ENCODE data around the gene SHH.

The SHH gene

DNA sequence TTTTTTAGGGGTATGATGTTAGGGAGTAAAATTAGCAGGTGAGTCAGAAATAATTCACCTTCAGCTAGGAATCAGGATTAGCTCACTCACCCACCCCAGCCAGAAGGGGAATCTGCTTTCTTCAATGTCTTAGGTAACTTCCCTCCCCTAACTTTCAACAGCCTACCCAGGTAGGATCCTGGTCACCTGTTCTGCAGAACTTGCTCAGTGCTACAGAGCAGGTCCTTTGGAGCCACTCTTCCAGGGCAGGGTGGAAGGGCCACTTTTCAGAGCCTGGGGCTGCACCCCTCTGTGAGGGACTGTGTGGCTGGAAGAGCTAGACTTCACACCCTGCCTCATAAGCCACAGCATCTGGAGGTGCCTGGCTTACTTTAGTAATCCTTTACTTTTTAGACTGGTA lies 58.1 kb downstream of the SHH start:
- Histone ChIP-seq H3K27ac (ENCODE audit: low read depth, low read length) (peak overlapping the region; percentile 91), H3F3A (ENCODE audit: control insufficient read depth, insufficient read depth) (peaks cover 34% of the 10 kb centered on the region), H3K79me2 (ENCODE audit: control insufficient read depth, low read length) (peaks cover 100% of the 10 kb centered on the region), H3K27me3 (ENCODE audit: control insufficient read depth, low read length) (no peaks in the 10 kb centered on the region), H4K20me1 (ENCODE audit: control insufficient read depth, insufficient read depth, low read depth, low read length) (peaks cover 6% of the 10 kb centered on the region; the same call in 1 of the 2 replicates), H3K4me3 (ENCODE audit: low read length) (peak overlapping the region; percentile 73), H3K36me3 (ENCODE audit: control insufficient read depth, low read length) (peaks cover 75% of the 10 kb centered on the region), H3K4me1 (ENCODE audit: control insufficient read depth, low read length) (peaks cover 78% of the 10 kb centered on the region), H3K9me3 (ENCODE audit: control insufficient read depth, insufficient read depth, low read length) (no peaks in the 10 kb centered on the region), H3K9me2 (replicated peaks; ENCODE audit: control insufficient read depth, low read length) (no peaks in the 10 kb centered on the region), H3K4me2 (ENCODE audit: low read length) (peak overlapping the region; percentile 95)
- no peak for TF ChIP-seq EZH2phosphoT487 (IDR thresholded peaks at IDR 0.05; ENCODE audit: borderline replicate concordance, low read length)
- TF ChIP-seq, protein P1, sequence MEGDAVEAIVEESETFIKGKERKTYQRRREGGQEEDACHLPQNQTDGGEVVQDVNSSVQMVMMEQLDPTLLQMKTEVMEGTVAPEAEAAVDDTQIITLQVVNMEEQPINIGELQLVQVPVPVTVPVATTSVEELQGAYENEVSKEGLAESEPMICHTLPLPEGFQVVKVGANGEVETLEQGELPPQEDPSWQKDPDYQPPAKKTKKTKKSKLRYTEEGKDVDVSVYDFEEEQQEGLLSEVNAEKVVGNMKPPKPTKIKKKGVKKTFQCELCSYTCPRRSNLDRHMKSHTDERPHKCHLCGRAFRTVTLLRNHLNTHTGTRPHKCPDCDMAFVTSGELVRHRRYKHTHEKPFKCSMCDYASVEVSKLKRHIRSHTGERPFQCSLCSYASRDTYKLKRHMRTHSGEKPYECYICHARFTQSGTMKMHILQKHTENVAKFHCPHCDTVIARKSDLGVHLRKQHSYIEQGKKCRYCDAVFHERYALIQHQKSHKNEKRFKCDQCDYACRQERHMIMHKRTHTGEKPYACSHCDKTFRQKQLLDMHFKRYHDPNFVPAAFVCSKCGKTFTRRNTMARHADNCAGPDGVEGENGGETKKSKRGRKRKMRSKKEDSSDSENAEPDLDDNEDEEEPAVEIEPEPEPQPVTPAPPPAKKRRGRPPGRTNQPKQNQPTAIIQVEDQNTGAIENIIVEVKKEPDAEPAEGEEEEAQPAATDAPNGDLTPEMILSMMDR (IDR thresholded peaks at IDR 0.05; ENCODE audit: low read depth, low read length, poor library complexity, severe bottlenecking) = no peak

DNA sequence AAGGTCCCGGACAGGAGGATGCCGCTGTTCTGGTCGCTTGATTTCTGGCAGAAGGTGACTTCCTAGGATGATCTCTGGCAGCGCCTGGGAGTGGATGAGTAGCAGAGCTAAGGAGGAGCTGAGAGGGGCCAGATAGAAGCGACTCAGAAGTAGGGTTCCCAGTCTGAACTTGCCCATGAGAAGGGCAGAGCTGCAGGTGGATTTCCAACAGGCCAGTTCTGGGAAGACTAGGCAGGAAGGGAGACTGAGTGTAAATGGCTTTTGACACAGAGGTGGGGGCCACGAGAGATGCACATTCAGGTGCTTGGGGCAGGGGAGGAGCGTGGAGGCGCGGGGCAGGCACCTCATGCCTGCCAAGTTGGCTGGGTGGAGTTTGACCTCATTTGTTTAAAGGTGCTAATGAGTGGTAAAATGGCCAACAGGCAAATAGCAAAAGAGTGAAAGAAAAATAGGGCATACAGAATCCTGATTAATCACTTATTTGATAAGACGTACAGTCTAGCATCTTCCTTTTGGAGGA lies 58.8 kb downstream of the SHH start:
- Histone ChIP-seq H3K4me2 (ENCODE audit: low read length) (peak overlapping the region; percentile 95), H3K9me2 (replicated peaks; ENCODE audit: control insufficient read depth, low read length) (no peaks in the 10 kb centered on the region), H3K9me3 (ENCODE audit: control insufficient read depth, insufficient read depth, low read length) (no peaks in the 10 kb centered on the region), H3F3A (ENCODE audit: control insufficient read depth, insufficient read depth) (peaks cover 34% of the 10 kb centered on the region), H3K27ac (ENCODE audit: low read depth, low read length) (peak overlapping the region; percentile 91), H3K4me1 (ENCODE audit: control insufficient read depth, low read length) (peaks cover 85% of the 10 kb centered on the region), H4K20me1 (ENCODE audit: control insufficient read depth, insufficient read depth, low read depth, low read length) (peaks cover 6% of the 10 kb centered on the region; the same call in 1 of the 2 replicates), H3K79me2 (ENCODE audit: control insufficient read depth, low read length) (peaks cover 100% of the 10 kb centered on the region), H3K27me3 (ENCODE audit: control insufficient read depth, low read length) (no peaks in the 10 kb centered on the region), H3K4me3 (ENCODE audit: low read length) (peak overlapping the region; percentile 73), H3K36me3 (ENCODE audit: control insufficient read depth, low read length) (peaks cover 76% of the 10 kb centered on the region)
- TF ChIP-seq, protein P1 (IDR thresholded peaks at IDR 0.05; ENCODE audit: low read depth, low read length, poor library complexity, severe bottlenecking) = no peak
- TF ChIP-seq EZH2phosphoT487 (IDR thresholded peaks at IDR 0.05; ENCODE audit: borderline replicate concordance, low read length) = no peak

DNA sequence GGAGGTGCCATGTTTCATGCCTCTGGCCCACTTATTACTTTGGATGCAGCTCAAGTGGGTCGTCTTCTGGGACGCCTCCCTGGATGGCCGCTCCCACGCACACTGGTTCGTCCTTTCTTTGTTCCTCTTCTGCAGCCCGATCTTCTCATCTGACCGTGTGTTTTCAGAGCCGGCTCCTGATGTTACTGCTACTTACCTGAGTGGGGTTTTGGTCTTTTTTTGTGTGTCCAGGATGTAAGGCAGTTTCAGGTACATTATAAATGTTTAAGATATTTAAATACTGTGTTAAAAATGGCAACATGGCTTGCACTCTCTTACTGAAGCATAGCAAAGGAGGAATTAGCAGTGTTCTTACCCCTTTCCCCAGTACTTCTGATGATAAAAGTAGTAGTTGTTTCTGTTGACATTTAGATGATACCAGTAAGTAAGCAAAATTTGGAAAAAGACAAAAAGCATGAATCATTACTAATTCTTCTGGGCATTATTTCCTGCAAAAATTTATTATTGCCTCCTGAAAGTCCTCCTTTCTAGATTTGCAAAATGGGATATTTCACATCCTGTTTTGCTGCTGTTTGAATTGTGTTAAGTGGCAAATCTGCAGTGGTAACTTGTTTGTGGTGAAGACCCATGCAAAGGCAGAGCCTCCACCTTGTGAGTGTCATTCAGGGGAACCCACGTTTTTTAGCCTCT lies 59.4 kb downstream of the SHH start:
- H3K36me3 ChIP-seq (ENCODE audit: control insufficient read depth, low read length) = peaks cover 76% of the 10 kb centered on the region
- H3K4me2 ChIP-seq (ENCODE audit: low read length) = peak overlapping the region; percentile 95
- H4K20me1 ChIP-seq (ENCODE audit: control insufficient read depth, insufficient read depth, low read depth, low read length) = peaks cover 6% of the 10 kb centered on the region; the same call in 1 of the 2 replicates
- peak overlapping the region; percentile 91 for H3K27ac ChIP-seq (ENCODE audit: low read depth, low read length)
- H3K79me2 ChIP-seq (ENCODE audit: control insufficient read depth, low read length) = peaks cover 100% of the 10 kb centered on the region
- no peaks in the 10 kb centered on the region for H3K9me3 ChIP-seq (ENCODE audit: control insufficient read depth, insufficient read depth, low read length)
- no peaks in the 10 kb centered on the region for H3K27me3 ChIP-seq (ENCODE audit: control insufficient read depth, low read length)
- peaks cover 34% of the 10 kb centered on the region for H3F3A ChIP-seq (ENCODE audit: control insufficient read depth, insufficient read depth)
- H3K9me2 ChIP-seq (replicated peaks; ENCODE audit: control insufficient read depth, low read length) = no peaks in the 10 kb centered on the region
- TF ChIP-seq, protein P1 (IDR thresholded peaks at IDR 0.05; ENCODE audit: low read depth, low read length, poor library complexity, severe bottlenecking) = no peak
- no peak for TF ChIP-seq EZH2phosphoT487 (IDR thresholded peaks at IDR 0.05; ENCODE audit: borderline replicate concordance, low read length)
- H3K4me3 ChIP-seq (ENCODE audit: low read length) = peak overlapping the region; percentile 73
- peaks cover 91% of the 10 kb centered on the region for H3K4me1 ChIP-seq (ENCODE audit: control insufficient read depth, low read length)
